Aorta (tissue), 5 donors: ENCODE data around the gene RNF152. TPM values are rescaled to one million over a fixed set of nuclear protein-coding genes. Genes with fewer than 3 reads are reported as not detected.

Experiments
- ATAC-seq: fragments of 200-7000 bp; cut with Tn5 transposase; one replicate; pipeline ENCODE4 v1.9.1; 2022; ENCODE audit warnings: moderate library complexity; ENCODE audit not compliant: low FRiP score
- DNase-seq, 2 donors: peaks; one replicate each; pipeline ENCODE4 v3.0.0-alpha.2; 2020
- H3K27ac ChIP-seq, 2 donors: one replicate each; pipeline ENCODE4 v1.5.1; 2013; ENCODE audit warnings: low read length in 2 of 2, mild to moderate bottlenecking in 2 of 2, moderate library complexity in 2 of 2, control low read depth in 1 of 2, inconsistent platforms in 1 of 2, low read depth in 1 of 2
- H3K27me3 ChIP-seq, 2 donors: one replicate each; pipeline ENCODE4 v1.6.1; 2013; ENCODE audit warnings: control low read depth in 1 of 2, low read length in 1 of 2, mild to moderate bottlenecking in 1 of 2, moderate library complexity in 1 of 2; ENCODE audit not compliant: insufficient read depth in 2 of 2, control insufficient read depth in 1 of 2
- H3K36me3 ChIP-seq, 2 donors: one replicate each; pipeline ENCODE4 v1.6.1; 2013; ENCODE audit warnings: control low read depth in 1 of 2, low read length in 1 of 2, mild to moderate bottlenecking in 1 of 2; ENCODE audit not compliant: insufficient read depth in 2 of 2, control insufficient read depth in 1 of 2
- H3K4me1 ChIP-seq, 2 donors: one replicate each; pipeline ENCODE4 v1.6.1; 2013; ENCODE audit warnings: low read length in 2 of 2, control low read depth in 1 of 2, mild to moderate bottlenecking in 1 of 2, moderate library complexity in 1 of 2; ENCODE audit not compliant: insufficient read depth in 2 of 2, control insufficient read depth in 1 of 2
- H3K4me3 ChIP-seq, 2 donors: one replicate each; pipeline ENCODE4 v1.5.1; 2013; ENCODE audit warnings: low read length in 2 of 2, control low read depth in 1 of 2, mild to moderate bottlenecking in 1 of 2
- H3K9me3 ChIP-seq: one replicate; pipeline ENCODE4 v1.6.1; 2013; ENCODE audit warnings: mild to moderate bottlenecking, low read length; ENCODE audit not compliant: control insufficient read depth
- WGBS, 2 donors: extraction: QIAGEN DNeasy Blood & Tissue Kit; methylation state at CpG; one replicate each; pipeline ENCODE4 v1.1.7; 2013; 5-methylcytosine and 5-hydroxymethylcytosine counted together
- intact Hi-C, 2 donors: fragments of 100-400 bp; cut with DNase I; formaldehyde crosslinking; loops; one replicate each; pipeline versions ENCODE4 v1.14.2 to v1.15.0; 2022
- polyA plus RNA-seq, 2 donors: library from polyadenylated mRNA; stranded (reverse); fragments of 200-250 nt; gene quantifications; one replicate each; pipeline ENCODE4 v1.2.3, GENCODE V29; 2013
- total RNA-seq, 2 donors: library from RNA; stranded (reverse); fragmentation: NEBNext Ultra II Directional; extraction: Animal tissue kit (Norgen Biotek cat#: 25700); gene quantifications; one replicate each; pipeline ENCODE4 v1.2.1, GENCODE V29; 2021
- donor health status: healthy with polysubstance abuse.
- donor health status: Bipolar disorder and iron deficiency.
- donor health status: DM: no; HTN: no; CAD: no.
- donor health status: DM: no; HTN: no; CAD: no.
- donor health status: DM: yes; HTN: yes; CAD: no.

RNF152 gene
- total and polyA plus RNA-seq, 4 donors: 5.3 to 25.5 (median 21.5) TPM

GRCh38 chr18:61771861-61772260 is 120.9 kb downstream of the RNF152 start:
- Histone ChIP-seq H3K4me1 (no peaks in the 10 kb centered on the region), H3K27me3 (no peaks in the 10 kb centered on the region), H3K9me3 (no peaks in the 10 kb centered on the region), H3K27ac (no peak overlapping the region), H3K36me3 (no peaks in the 10 kb centered on the region), H3K4me3 (no peak overlapping the region)
- DNase-seq (no peak), ATAC-seq (no peak)
- 94 to 100% methylated on average over 2 of the region's 2 CpGs for WGBS, 2 donors
- intact Hi-C loops: no loop called here

- Histone ChIP-seq H3K27ac (no peak overlapping the region), H3K36me3 (no peaks in the 10 kb centered on the region), H3K9me3 (no peaks in the 10 kb centered on the region), H3K4me3 (no peak overlapping the region), H3K27me3 (no peaks in the 10 kb centered on the region), H3K4me1 (no peaks in the 10 kb centered on the region)
- DNase-seq (no peak), ATAC-seq (no peak)
- WGBS, 2 donors: 59 to 63% methylated on average over 3 of the region's 3 CpGs
- intact Hi-C loops: no loop called here
Measured at GRCh38 chr18:61770279-61770678, 122.5 kb downstream of the RNF152 start.

- no peaks in the 10 kb centered on the region for H3K9me3 ChIP-seq
- no peak for DNase-seq
- no peak overlapping the region for H3K4me3 ChIP-seq
- intact Hi-C loops: no loop called here
- no peak overlapping the region for H3K27ac ChIP-seq
- H3K4me1 ChIP-seq: no peaks in the 10 kb centered on the region
- no peaks in the 10 kb centered on the region for H3K36me3 ChIP-seq
- 86 to 90% methylated on average over 2 of the region's 2 CpGs for WGBS, 2 donors
- no peak for ATAC-seq
- H3K27me3 ChIP-seq: no peaks in the 10 kb centered on the region
Measured at GRCh38 chr18:61766266-61766884, 126.4 kb downstream of the RNF152 start.

GRCh38 chr18:61765097-61765496 is 127.7 kb downstream of the RNF152 start:
- Histone ChIP-seq H3K4me1 (no peaks in the 10 kb centered on the region), H3K9me3 (no peaks in the 10 kb centered on the region), H3K27me3 (no peaks in the 10 kb centered on the region), H3K36me3 (no peaks in the 10 kb centered on the region), H3K27ac (no peak overlapping the region), H3K4me3 (no peak overlapping the region)
- no peak for DNase-seq
- 78 to 86% methylated on average over 6 of the region's 6 CpGs for WGBS, 2 donors
- ATAC-seq: no peak
- intact Hi-C loops: no loop called here

- ATAC-seq: no peak
Measured at GRCh38 chr18:61764381-61764780, 128.4 kb downstream of the RNF152 start.

GRCh38 chr18:61761875-61762274 is 130.9 kb downstream of the RNF152 start:
- intact Hi-C loops: no loop called here
- ATAC-seq (no peak), DNase-seq (no peak)
- Histone ChIP-seq H3K27me3 (no peaks in the 10 kb centered on the region), H3K4me1 (no peaks in the 10 kb centered on the region), H3K9me3 (no peaks in the 10 kb centered on the region), H3K27ac (no peak overlapping the region), H3K4me3 (no peak overlapping the region), H3K36me3 (no peaks in the 10 kb centered on the region)

More at GRCh38 chr18:61764381-61764780, 128.4 kb downstream of the RNF152 start:
- Histone ChIP-seq H3K9me3 (no peaks in the 10 kb centered on the region), H3K36me3 (no peaks in the 10 kb centered on the region), H3K4me1 (no peaks in the 10 kb centered on the region), H3K27ac (no peak overlapping the region), H3K4me3 (no peak overlapping the region), H3K27me3 (no peaks in the 10 kb centered on the region)
- DNase-seq: no peak
- 93 to 100% methylated on average over 2 of the region's 2 CpGs for WGBS, 2 donors
- intact Hi-C loops: no loop called here
